HG03469 (cell line): ENCODE measurements around the gene BCL2L1.
"Not testable (repeated sequence)": the region's sequence is repeated elsewhere in the genome, so short reads cannot be mapped to it uniquely, and the experiment has no call there.

ENCODE experiments used
- ATAC-seq: cut with Tn5 transposase; IDR thresholded peaks from one replicate; pipeline ENCODE4 v1.9.1; 2021; ENCODE audit warnings: mild to moderate bottlenecking, moderate library complexity, moderate number of reproducible peaks; ENCODE audit not compliant: unreplicated experiment

Gene BCL2L1

DNA sequence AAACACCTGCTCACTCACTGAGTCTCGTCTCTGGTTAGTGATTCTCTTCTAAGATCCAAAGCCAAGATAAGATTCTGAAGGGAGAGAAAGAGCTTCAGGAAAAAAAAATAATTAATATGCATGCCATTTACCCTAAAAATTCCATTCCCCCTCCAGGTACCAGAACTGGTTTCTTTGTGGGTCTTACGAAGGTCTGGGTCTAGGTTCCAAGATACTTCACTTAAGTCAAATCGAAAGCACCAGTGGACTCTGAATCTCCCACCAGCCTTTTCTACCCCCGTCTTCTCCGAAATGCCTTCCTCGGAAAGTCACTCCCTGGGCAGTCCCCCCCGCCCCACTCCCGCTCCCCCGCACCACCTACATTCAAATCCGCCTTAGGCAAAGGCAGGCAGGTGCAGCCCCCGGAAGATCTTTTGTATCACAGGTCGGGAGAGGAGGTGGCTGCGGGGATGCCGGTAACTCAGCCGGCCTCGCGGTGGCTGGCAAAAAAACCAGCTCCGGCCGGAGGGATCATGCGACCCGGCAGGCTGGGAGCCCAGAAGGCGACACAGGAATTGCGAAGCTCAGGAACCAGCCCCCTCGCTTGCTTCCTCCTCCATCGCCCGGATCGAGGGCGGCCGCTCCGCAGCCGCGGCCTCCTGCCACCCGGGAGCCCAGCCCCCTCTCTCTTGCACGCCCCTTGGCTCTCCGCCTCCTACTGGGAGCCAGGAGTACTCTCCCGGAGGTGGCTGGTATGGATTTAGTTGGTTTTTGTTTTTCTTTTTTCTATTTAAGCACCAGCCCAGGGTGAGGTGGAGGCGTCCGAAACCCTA lies at the start of gene BCL2L1:
BCL2L1 (minus strand) TSS at position 612 of the 812 bp plus-strand sequence. CDS start 650 bp downstream, outside the sequence.
- no peak for ATAC-seq

GRCh38 chr20:31770243-31770642 lies 47.6 kb upstream of the BCL2L1 start:
- no peak for ATAC-seq

GRCh38 chr20:31769681-31770080 lies 47.0 kb upstream of the BCL2L1 start:
- ATAC-seq = no peak

DNA sequence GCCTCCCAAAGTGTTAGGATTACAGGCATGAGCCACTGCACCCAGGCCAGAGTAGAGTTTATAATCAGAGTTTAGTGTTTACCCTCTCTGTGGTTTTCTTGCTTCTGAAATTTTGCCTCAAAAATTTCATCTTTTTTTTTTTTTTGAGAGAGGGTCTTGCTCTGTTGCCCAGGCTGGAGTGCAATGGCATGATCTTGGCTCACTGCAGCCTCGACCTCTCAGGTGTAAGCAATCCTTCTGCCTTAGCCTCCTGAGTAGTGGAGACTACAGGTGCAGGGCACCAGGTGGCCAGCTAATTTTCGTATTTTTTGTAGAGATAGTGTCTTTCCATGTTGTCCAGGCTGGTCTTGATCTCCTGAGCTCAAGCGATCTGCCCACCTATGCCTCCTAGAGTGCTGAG lies 45.1 kb upstream of the BCL2L1 start:
- no peak for ATAC-seq

DNA sequence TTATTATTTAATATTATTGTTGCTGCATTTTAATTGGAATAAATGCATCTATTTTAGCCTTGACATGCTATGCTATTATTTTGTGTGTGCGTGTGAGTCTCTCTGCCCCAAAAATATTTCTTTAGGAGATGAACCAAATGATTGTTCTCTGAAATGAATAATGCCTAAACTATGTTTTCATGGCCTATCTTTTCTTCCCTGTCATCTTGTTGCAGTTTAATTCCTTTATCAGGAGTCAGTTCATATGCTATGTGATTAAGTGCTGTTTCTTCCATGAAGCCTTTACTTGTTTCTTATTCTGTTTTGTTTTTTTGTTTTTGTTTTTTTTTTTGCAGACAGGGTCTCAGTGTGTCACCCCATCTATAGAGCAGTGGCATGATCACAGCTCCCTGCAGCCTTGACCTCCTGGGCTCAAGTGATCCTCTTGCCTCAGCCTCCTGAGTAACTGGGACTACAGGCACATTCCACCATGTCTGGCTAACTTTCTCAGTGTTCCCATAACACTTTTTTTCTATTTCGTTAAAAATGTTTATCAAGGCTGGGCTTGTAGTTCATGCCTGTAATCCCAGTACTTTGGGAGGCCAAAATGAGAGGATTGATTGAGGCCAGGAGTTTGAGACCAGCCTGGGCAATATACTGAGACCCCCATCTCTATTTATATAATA lies 42.1 kb upstream of the BCL2L1 start:
- ATAC-seq = no peak

- no peak for ATAC-seq
Observed at GRCh38 chr20:31760519-31761240, 38.0 kb upstream of the BCL2L1 start.

GRCh38 chr20:31759836-31760518 lies 37.3 kb upstream of the BCL2L1 start:
- ATAC-seq = no peak

- no peak for ATAC-seq
Observed at GRCh38 chr20:31758991-31759390, 36.3 kb upstream of the BCL2L1 start.

GRCh38 chr20:31758521-31758920 lies 35.9 kb upstream of the BCL2L1 start:
- ATAC-seq = no peak

- ATAC-seq = no peak
Observed at GRCh38 chr20:31757254-31757653, 34.6 kb upstream of the BCL2L1 start.

GRCh38 chr20:31751126-31751525 lies 28.5 kb upstream of the BCL2L1 start:
- ATAC-seq = no peak

DNA sequence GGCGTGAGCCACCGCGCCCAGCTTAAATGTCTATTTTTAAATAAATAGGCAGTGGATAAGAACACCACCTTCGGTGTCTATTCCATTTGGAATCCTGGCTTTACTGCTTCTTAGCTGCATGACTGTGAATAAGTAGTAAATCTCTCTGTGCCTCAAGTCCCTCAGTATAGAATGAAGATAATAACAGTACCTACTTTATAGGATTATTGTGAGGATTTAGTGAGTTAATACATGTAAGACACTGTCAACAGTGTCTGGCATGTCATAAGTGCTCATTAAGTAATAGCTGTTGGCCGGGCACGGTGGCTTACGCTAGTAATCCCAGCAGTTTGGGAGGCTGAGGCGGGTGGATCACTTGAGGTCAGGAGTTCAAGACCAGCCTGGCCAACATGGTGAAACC lies 26.6 kb upstream of the BCL2L1 start:
- no peak for ATAC-seq

- no peak for ATAC-seq
Observed at GRCh38 chr20:31747640-31748039, 25.0 kb upstream of the BCL2L1 start.

DNA sequence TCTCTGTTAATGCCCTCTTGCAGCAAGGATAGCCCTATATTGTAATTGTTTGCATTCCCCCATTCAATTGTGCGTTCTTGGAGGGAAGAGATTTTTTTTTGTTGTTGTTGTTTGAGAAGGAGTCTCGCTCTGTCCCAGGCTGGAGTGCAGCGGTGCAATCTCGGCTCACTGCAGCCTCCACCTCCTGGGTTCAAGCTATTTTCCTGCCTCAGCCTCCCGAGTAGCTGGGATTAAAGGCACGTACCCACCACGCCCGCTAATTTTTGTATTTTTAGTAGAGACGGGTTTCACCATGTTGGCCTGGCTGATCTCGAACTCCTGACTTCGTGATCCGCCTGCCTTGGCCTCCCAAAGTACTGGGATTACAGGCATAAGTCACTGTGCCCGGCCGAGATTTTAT lies 24.4 kb upstream of the BCL2L1 start:
- not testable (repeated sequence) for ATAC-seq

DNA sequence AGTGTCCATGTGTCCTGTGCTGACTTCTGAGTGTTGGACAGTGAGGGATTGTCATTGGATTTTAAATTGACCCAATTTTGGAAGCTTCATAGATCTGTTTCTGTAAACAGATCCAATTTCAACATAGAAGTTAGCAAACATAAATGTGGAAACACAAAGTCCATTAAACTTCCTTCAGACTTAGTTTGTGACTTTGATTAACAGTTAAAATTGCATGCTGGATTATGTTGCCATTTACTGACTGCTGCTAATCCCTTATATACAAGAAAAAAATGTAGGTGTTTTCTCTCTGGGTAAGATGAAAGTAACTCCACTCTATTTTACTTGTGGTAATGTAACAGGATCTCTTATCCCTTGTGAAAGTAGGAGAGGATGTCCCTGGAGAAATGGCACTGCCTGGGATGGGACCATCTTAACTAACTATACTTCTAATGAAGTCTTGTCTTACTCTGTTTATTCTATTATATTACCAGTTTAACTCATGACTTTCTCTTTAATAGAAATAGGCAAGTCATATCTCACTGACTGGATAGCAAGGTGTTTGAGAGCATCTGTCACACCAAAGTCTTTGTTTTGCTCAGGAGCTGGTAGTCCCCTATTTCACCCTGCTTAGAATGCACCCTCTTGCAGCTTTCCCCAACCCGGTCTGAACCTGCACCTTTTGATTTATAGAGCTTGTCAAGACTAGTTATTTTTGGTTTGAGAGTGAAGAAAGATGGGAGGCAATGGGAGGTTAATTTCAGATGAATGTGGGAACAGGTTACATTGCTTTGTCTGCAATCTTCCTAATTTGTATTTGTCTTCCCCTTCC lies 23.6 kb upstream of the BCL2L1 start:
- no peak for ATAC-seq

DNA sequence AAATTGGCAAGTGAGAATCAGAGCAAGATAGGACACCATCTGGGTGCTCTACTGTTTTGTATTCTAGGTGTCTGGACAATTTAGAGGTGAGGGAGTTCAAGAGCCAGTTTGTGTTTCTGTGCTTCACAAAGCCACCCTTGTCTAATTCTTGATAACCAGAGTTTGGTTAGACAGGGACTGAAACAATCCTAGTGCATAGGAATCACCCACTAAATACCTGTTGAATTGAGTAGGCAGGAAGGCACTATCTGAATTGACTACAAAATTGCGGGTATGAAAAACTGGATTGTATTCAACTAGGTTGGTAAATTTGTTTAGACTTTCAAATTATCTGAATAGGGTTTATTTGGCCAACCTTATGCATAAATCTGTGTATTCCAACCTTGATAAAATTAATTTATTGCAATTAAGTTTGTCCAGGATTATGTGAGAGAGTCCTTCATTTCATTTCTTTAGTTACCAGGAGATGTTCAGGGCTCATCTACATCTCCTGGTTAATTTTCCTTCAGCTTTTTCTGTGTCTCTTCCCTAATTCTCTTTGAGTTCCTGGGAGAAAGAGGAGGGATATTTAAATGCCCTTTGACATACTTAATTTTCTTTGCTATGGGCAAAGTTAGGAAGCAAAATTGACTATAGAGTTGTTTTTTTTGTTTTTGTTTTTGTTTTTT lies 18.1 kb upstream of the BCL2L1 start:
- ATAC-seq = no peak

DNA sequence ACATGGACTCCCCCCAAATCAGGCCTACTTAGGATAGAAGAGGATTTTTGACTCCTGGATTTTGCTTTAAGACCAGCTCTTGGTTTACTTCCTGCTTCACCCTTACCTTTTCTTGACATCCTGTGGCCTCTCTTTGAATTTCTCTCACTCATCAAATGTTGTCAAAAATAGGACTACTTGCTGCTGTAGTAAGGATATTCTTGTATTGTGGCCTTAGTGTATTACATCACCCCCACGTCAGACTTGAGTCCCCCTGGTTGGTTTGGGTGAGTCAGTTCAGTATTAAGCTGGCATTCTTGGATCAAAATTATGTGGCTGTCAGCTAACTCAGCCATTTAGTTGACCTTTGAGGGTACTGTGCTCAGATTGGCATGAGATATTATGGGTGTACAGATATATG lies 17.5 kb upstream of the BCL2L1 start:
- no peak for ATAC-seq

GRCh38 chr20:31739550-31739977 lies 16.9 kb upstream of the BCL2L1 start:
- ATAC-seq = no peak

DNA sequence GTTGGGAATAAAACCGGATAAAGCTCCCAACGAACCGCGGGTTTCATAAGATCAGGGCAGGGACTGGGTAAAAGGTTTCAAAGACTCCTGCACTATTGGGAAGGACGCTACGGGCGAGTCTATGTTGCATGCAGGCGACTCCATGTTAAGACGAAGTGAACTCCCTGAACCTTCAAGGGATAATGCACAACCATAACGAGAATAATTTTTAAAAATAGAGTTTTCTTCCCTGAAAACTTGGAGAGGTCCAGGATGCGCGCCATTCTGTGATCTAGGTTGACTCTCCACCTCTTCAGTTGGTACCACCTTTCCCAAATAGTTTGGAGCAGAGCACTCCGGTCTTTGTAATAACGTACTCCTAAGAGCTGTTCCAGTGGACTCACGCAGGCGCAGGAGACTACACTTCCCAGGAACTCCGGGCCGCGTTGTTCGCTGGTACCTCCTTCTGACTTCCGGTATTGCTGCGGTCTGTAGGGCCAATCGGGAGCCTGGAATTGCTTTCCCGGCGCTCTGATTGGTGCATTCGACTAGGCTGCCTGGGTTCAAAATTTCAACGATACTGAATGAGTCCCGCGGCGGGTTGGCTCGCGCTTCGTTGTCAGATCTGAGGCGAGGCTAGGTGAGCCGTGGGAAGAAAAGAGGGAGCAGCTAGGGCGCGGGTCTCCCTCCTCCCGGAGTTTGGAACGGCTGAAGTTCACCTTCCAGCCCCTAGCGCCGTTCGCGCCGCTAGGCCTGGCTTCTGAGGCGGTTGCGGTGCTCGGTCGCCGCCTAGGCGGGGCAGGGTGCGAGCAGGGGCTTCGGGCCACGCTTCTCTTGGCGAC lies 16.3 kb upstream of the BCL2L1 start, which contains the start of gene TPX2:
TPX2 (plus strand) TSS at position 562 of the 821 bp plus-strand sequence. CDS start 18,187 bp downstream, outside the sequence.
- ATAC-seq = peak; percentile 87
